Activated T-helper 2 cell treated with anti-CD3 and anti-CD28 coated beads, Interferon-gamma antibody, Interleukin-2, Interleukin-4, amounts not matched to agents 10 μg/mL and 5 μg/mL and 100 μg/mL, durations not matched to agents 14 hours and 24 hours and 36 hours (primary cell): Measurements from ENCODE around the gene ALDH1L1. TPM values are rescaled to one million over a fixed set of nuclear protein-coding genes. Genes with fewer than 3 reads are reported as not detected.

Experiments used
- DNase-seq: peaks from one replicate; pipeline ENCODE4 v3.0.0; 2021; ENCODE audit warnings: low spot score
- H3K27ac Mint-ChIP-seq: one replicate; pipeline ENCODE4 v1.8.0; 2021; ENCODE audit warnings: mixed read lengths
- H3K27me3 Mint-ChIP-seq: one replicate; pipeline ENCODE4 v1.8.0; 2021; ENCODE audit warnings: low read depth, mixed read lengths
- H3K36me3 Mint-ChIP-seq: one replicate; pipeline ENCODE4 v1.8.0; 2021; ENCODE audit warnings: low read depth, mixed read lengths
- H3K4me1 Mint-ChIP-seq: one replicate; pipeline ENCODE4 v1.8.0; 2021; ENCODE audit warnings: low read depth, mixed read lengths
- H3K4me3 Mint-ChIP-seq: one replicate; pipeline ENCODE4 v1.8.0; 2021; ENCODE audit warnings: low read depth, mild to moderate bottlenecking, moderate library complexity, mixed read lengths
- H3K9me3 Mint-ChIP-seq: one replicate; pipeline ENCODE4 v1.8.0; 2021; ENCODE audit warnings: mixed read lengths
- intact Hi-C: fragments of 100-400 bp; cut with micrococcal nuclease; formaldehyde crosslinking; loops from one replicate; pipeline ENCODE4 v1.15.1; 2023
- total RNA-seq: library from RNA; stranded (reverse); gene quantifications from 2 replicates; pipeline ENCODE4 v1.2.3, GENCODE V29; 2022

Gene ALDH1L1
- total RNA-seq, 1 donor from 2014 or later, result not detected

GRCh38 chr3:126132751-126133511 is 47.5 kb downstream of the ALDH1L1 start:
- no peaks in the 10 kb centered on the region for H3K27me3 Mint-ChIP-seq
- H3K27ac Mint-ChIP-seq, result no peak overlapping the region
- intact Hi-C loops, result no loop called here
- H3K36me3 Mint-ChIP-seq, result no peaks in the 10 kb centered on the region
- no peak for DNase-seq
- H3K4me3 Mint-ChIP-seq, result no peak overlapping the region
- H3K4me1 Mint-ChIP-seq, result no peaks in the 10 kb centered on the region
- H3K9me3 Mint-ChIP-seq, result no peaks in the 10 kb centered on the region

DNA sequence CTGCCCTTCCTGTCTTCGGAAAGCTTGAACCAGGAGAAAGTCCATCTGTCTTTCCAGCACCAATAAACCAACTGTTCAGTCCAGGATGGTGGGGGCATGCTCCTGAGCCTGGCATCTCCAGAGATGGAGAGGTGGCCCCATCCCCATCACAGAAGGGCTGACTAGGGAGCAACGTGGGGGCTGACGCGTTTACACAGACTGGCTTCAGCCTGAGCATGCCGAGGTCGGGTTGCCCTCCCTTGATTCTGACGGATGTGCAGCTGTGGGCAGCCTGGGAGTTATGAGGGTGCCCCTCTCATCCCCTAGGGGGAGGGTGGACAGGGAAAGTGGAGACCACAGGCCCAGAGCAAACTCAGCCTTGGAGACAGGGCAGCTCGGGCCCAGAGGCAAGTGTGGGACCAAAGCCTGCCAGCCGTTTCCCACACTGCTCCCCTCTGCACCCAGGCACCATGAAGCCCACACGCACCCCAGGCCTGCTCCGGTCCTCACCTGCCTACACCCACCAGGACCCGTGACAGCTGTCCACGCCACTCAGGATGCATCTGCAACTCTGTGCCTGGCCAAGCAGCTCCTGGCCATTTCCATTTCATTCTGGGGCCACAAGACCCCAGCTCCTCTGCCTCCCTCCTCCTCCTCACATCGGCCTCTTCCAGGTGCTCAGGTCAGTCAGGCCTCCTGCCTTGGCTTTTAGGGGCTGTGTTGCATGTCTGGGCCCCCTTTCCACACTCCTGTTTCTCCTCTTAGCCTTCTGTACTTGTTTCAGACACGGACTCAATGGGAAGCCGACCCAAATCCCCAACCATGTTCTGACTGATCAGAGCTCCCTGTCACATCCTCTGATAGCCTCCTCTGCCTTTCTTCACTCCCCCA is 48.3 kb downstream of the ALDH1L1 start:
- intact Hi-C loops, result no loop called here
- no peak overlapping the region for H3K4me3 Mint-ChIP-seq
- no peaks in the 10 kb centered on the region for H3K27me3 Mint-ChIP-seq
- H3K9me3 Mint-ChIP-seq, result no peaks in the 10 kb centered on the region
- no peak overlapping the region for H3K27ac Mint-ChIP-seq
- no peaks in the 10 kb centered on the region for H3K4me1 Mint-ChIP-seq
- no peaks in the 10 kb centered on the region for H3K36me3 Mint-ChIP-seq
- no peak for DNase-seq

DNA sequence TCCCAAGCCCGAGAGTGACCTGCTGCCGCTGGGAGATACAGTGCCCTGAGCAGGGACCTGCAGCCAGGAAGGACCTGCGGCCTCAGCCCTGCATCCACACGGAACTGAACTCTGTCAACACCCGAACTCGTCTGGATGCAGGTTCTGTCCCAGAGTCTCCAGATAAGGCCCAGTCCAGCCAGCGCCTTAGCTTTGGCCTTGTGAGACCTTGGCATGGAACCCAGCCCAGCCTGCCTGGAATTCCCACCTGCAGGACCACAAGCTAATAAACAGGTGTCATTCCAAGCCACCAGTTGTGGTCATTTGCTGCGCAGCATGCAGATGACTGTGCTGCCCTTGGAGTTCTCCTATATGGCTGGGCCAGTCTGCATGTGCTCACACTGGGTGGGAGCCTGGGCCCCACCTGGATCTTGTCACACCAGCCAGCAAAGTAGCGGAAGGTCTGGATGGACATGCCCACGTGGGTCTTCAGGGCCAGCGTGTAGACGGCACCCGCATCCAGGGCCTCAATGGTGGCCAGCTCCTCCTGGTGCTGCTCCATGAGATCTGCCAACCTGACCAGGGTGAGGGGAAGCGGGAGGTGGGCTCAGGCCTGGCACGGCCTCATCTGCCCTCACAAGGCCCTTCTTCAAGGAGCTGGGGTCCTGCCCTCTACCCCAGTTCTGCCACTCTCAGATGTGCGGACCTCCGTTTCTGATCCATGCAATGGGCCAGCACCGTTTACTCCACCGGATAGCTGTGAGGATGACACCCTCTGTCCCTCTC is 49.2 kb downstream of the ALDH1L1 start:
- Mint-ChIP-seq H3K27me3 (no peaks in the 10 kb centered on the region), H3K27ac (no peak overlapping the region), H3K9me3 (no peaks in the 10 kb centered on the region), H3K4me3 (no peak overlapping the region), H3K36me3 (no peaks in the 10 kb centered on the region), H3K4me1 (no peaks in the 10 kb centered on the region)
- no peak for DNase-seq
- intact Hi-C loops, result no loop called here

- DNase-seq, result no peak
- H3K9me3 Mint-ChIP-seq, result no peaks in the 10 kb centered on the region
- H3K27me3 Mint-ChIP-seq, result no peaks in the 10 kb centered on the region
- no peak overlapping the region for H3K27ac Mint-ChIP-seq
- no peaks in the 10 kb centered on the region for H3K4me1 Mint-ChIP-seq
- no peak overlapping the region for H3K4me3 Mint-ChIP-seq
- intact Hi-C loops, result no loop called here
- no peaks in the 10 kb centered on the region for H3K36me3 Mint-ChIP-seq
Measured at GRCh38 chr3:126130081-126130855, 50.1 kb downstream of the ALDH1L1 start.

GRCh38 chr3:126129398-126129891 is 50.9 kb downstream of the ALDH1L1 start:
- H3K36me3 Mint-ChIP-seq, result no peaks in the 10 kb centered on the region
- no peaks in the 10 kb centered on the region for H3K27me3 Mint-ChIP-seq
- intact Hi-C loops, result no loop called here
- H3K9me3 Mint-ChIP-seq, result no peaks in the 10 kb centered on the region
- DNase-seq, result no peak
- no peaks in the 10 kb centered on the region for H3K4me1 Mint-ChIP-seq
- H3K4me3 Mint-ChIP-seq, result no peak overlapping the region
- H3K27ac Mint-ChIP-seq, result no peak overlapping the region

DNA sequence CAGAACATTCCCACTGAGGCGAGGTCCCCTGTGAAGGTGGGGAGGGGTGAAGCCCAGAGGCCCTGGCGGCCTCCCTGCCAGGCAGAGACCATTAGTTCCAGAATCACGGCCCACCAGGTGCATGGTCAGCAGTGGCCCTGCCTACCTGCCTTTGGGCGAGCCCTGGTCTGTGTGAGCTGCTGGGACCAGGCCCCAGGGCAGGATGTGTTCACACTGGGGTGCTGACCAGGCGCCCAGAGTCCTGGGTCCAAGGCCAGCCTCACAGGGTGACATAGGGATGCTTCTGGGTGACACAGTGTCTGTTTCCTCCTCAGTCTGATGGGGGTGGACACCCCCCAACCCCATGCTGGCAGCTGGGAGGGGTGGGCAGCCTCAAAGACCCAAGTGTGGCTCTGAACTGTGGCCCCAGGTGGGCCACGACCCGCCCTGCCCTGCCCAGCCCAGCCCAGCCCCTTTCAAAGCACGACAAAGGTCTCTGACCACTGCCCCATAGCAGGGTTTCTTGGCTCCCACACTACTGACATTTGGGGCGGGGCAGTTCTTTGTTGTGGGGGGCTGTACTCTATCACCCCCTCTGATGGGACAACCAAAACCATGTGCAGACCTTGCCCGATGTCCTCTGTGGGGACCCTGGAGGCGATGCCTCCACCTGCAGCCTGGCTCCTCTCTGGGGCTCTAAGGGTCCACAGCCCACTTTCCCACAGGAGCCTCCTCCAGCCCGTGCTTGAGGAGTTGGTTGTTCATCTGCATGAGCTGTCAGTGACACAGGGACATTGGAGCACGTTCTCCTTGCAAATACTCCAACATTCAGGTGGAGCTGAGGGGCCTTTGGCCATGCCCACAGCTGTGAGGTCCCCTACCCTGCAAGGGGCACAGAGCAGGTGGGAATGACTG is 51.6 kb downstream of the ALDH1L1 start:
- intact Hi-C loops, result no loop called here
- Mint-ChIP-seq H3K4me3 (no peak overlapping the region), H3K27me3 (no peaks in the 10 kb centered on the region), H3K4me1 (no peaks in the 10 kb centered on the region), H3K36me3 (no peaks in the 10 kb centered on the region), H3K27ac (no peak overlapping the region), H3K9me3 (no peaks in the 10 kb centered on the region)
- no peak for DNase-seq

- no peaks in the 10 kb centered on the region for H3K36me3 Mint-ChIP-seq
Measured at GRCh38 chr3:126127904-126128303, 52.5 kb downstream of the ALDH1L1 start.

DNA sequence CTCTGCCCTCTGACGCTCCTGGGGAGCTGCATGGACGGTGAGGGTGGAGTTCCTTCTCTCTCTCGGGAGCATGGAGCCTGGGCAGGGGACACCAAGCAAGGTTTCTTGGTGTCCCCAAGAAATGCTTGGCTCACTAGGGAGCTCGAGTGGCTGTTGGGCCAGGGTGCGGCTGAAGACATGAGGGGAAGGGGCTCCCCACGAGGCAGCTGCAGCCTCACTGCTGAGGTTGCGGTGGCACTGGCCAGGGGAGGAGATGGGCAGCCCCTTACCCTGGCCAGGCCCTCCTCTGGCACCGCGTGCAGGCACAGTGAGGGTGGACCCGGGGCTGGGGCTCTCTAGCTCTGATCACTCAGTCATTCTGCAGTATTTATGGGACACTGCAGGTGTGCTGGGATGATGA is 52.9 kb downstream of the ALDH1L1 start:
- H3K4me3 Mint-ChIP-seq, result no peak overlapping the region
- H3K27ac Mint-ChIP-seq, result no peak overlapping the region
- DNase-seq, result no peak
- no peaks in the 10 kb centered on the region for H3K36me3 Mint-ChIP-seq
- intact Hi-C loops, result no loop called here
- H3K9me3 Mint-ChIP-seq, result no peaks in the 10 kb centered on the region
- H3K4me1 Mint-ChIP-seq, result no peaks in the 10 kb centered on the region
- no peaks in the 10 kb centered on the region for H3K27me3 Mint-ChIP-seq

More at GRCh38 chr3:126127904-126128303, 52.5 kb downstream of the ALDH1L1 start:
- intact Hi-C loops, result no loop called here
- Mint-ChIP-seq H3K4me3 (no peak overlapping the region), H3K27me3 (no peaks in the 10 kb centered on the region), H3K4me1 (no peaks in the 10 kb centered on the region), H3K9me3 (no peaks in the 10 kb centered on the region), H3K27ac (no peak overlapping the region)
- DNase-seq, result no peak

- intact Hi-C loops, result no loop called here
- Mint-ChIP-seq H3K4me3 (no peak overlapping the region), H3K36me3 (no peaks in the 10 kb centered on the region), H3K4me1 (no peaks in the 10 kb centered on the region), H3K27me3 (no peaks in the 10 kb centered on the region), H3K9me3 (no peaks in the 10 kb centered on the region), H3K27ac (no peak overlapping the region)
- DNase-seq, result no peak
Measured at GRCh38 chr3:126126811-126127431, 53.5 kb downstream of the ALDH1L1 start.

GRCh38 chr3:126126286-126126685 is 54.1 kb downstream of the ALDH1L1 start:
- no peak overlapping the region for H3K27ac Mint-ChIP-seq
- H3K4me3 Mint-ChIP-seq, result no peak overlapping the region
- no peaks in the 10 kb centered on the region for H3K27me3 Mint-ChIP-seq
- H3K4me1 Mint-ChIP-seq, result no peaks in the 10 kb centered on the region
- intact Hi-C loops, result no loop called here
- no peak for DNase-seq
- H3K36me3 Mint-ChIP-seq, result no peaks in the 10 kb centered on the region
- H3K9me3 Mint-ChIP-seq, result no peaks in the 10 kb centered on the region

GRCh38 chr3:126125781-126126251 is 54.6 kb downstream of the ALDH1L1 start:
- intact Hi-C loops, result no loop called here
- Mint-ChIP-seq H3K4me3 (no peak overlapping the region), H3K36me3 (no peaks in the 10 kb centered on the region), H3K9me3 (no peaks in the 10 kb centered on the region), H3K27me3 (peaks cover 1% of the 10 kb centered on the region), H3K4me1 (no peaks in the 10 kb centered on the region), H3K27ac (no peak overlapping the region)
- no peak for DNase-seq
